HG03025 (cell line): ENCODE data around the gene PDYN.
"Not testable (repeated sequence)": the region's sequence is repeated elsewhere in the genome, so short reads cannot be mapped to it uniquely, and the experiment has no call there.

ENCODE experiments used
- ATAC-seq: cut with Tn5 transposase; IDR thresholded peaks from one replicate; pipeline ENCODE4 v1.9.1; 2021; ENCODE audit warnings: mild to moderate bottlenecking, moderate library complexity; ENCODE audit not compliant: unreplicated experiment, low FRiP score

Gene PDYN

GRCh38 chr20:1993986-1994385 is at the start of gene PDYN:
PDYN (minus strand) TSS chr20:1994058; CDS start chr20:1983084, 10,974 bp downstream.
- no peak for ATAC-seq

- no peak for ATAC-seq
Observed at GRCh38 chr20:2042400-2042799, 48.5 kb upstream of the PDYN start.

- no peak for ATAC-seq
Observed at GRCh38 chr20:2038161-2038560, 44.3 kb upstream of the PDYN start.

- ATAC-seq: no peak
Observed at GRCh38 chr20:2037296-2037914, 43.5 kb upstream of the PDYN start.

GRCh38 chr20:2036357-2036756 is 42.5 kb upstream of the PDYN start:
- not testable (repeated sequence) for ATAC-seq

- no peak for ATAC-seq
Observed at GRCh38 chr20:2032168-2032567, 38.3 kb upstream of the PDYN start.

GRCh38 chr20:2026514-2026913 is 32.7 kb upstream of the PDYN start:
- ATAC-seq: no peak

GRCh38 chr20:2026004-2026403 is 32.1 kb upstream of the PDYN start:
- no peak for ATAC-seq

- ATAC-seq: no peak
Observed at GRCh38 chr20:2023151-2023550, 29.3 kb upstream of the PDYN start.

GRCh38 chr20:2022163-2022562 is 28.3 kb upstream of the PDYN start:
- no peak for ATAC-seq

GRCh38 chr20:2010533-2010932 is 16.7 kb upstream of the PDYN start:
- ATAC-seq: no peak

GRCh38 chr20:2006452-2007361 is 12.8 kb upstream of the PDYN start:
- no peak for ATAC-seq

- no peak for ATAC-seq
Observed at GRCh38 chr20:2005831-2006426, 12.1 kb upstream of the PDYN start.

GRCh38 chr20:2005359-2005758 is 11.5 kb upstream of the PDYN start:
- no peak for ATAC-seq

GRCh38 chr20:2004171-2004570 is 10.3 kb upstream of the PDYN start:
- ATAC-seq: no peak

- no peak for ATAC-seq
Observed at GRCh38 chr20:2002365-2002764, 8.5 kb upstream of the PDYN start.

- ATAC-seq: no peak
Observed at GRCh38 chr20:2001119-2001518, 7.3 kb upstream of the PDYN start.

- ATAC-seq: no peak
Observed at GRCh38 chr20:2000285-2000684, 6.4 kb upstream of the PDYN start.

- ATAC-seq: no peak
Observed at GRCh38 chr20:1998715-1999114, 4.9 kb upstream of the PDYN start.

- ATAC-seq: no peak
Observed at GRCh38 chr20:1998193-1998520, 4.3 kb upstream of the PDYN start.

GRCh38 chr20:1997483-1998192 is 3.8 kb upstream of the PDYN start:
- ATAC-seq: no peak
